OCI-LY1 (cell line): ENCODE data around the gene THAP4.

Source experiments
- H2AFZ ChIP-seq: fragments of 200-600 bp; sonication (generic), shearing (Covaris generic); 2 replicates; pipeline ENCODE4 v1.6.0; 2014; ENCODE audit warnings: antibody characterized with exemption, mild to moderate bottlenecking, low read length
- H3F3A ChIP-seq: fragments of 200-600 bp; sonication (generic), shearing (Covaris generic); 2 replicates; pipeline ENCODE4 v1.6.0; 2014; ENCODE audit warnings: mild to moderate bottlenecking, antibody characterized with exemption, low read length, moderate library complexity; ENCODE audit not compliant: insufficient read depth
- H3K27ac ChIP-seq: fragments of 200-600 bp; sonication (generic); 2 replicates; pipeline ENCODE4 v1.5.1; 2014; ENCODE audit warnings: low read length, mixed run types, mild to moderate bottlenecking, low read depth; ENCODE audit not compliant: poor library complexity, severe bottlenecking
- H3K27me3 ChIP-seq: fragments of 200-600 bp; sonication (generic); 2 replicates; pipeline ENCODE4 v1.6.0; 2014; ENCODE audit warnings: antibody characterized with exemption, mild to moderate bottlenecking, low read length, moderate library complexity; ENCODE audit not compliant: insufficient read depth
- H3K36me3 ChIP-seq: fragments of 200-600 bp; sonication (generic); 2 replicates; pipeline ENCODE4 v1.6.1; 2014; ENCODE audit warnings: mild to moderate bottlenecking, antibody characterized with exemption, low read length, moderate library complexity, mixed read lengths; ENCODE audit not compliant: insufficient read depth
- H3K4me1 ChIP-seq: fragments of 200-600 bp; sonication (generic); 2 replicates; pipeline ENCODE4 v1.5.1; 2014; ENCODE audit warnings: mild to moderate bottlenecking, low read length, moderate library complexity; ENCODE audit not compliant: insufficient read depth, severe bottlenecking
- H3K4me2 ChIP-seq: fragments of 200-600 bp; sonication (generic), shearing (Covaris generic); 2 replicates; pipeline ENCODE4 v1.6.1; 2014; ENCODE audit warnings: low read length
- H3K4me3 ChIP-seq: fragments of 200-600 bp; sonication (generic); 2 replicates; pipeline ENCODE4 v1.5.1; 2014; ENCODE audit warnings: low read length, low read depth, mild to moderate bottlenecking, mixed read lengths; ENCODE audit not compliant: poor library complexity, severe bottlenecking
- H3K79me2 ChIP-seq: fragments of 200-600 bp; shearing (Covaris generic); 2 replicates; pipeline ENCODE4 v1.6.1; 2016; ENCODE audit warnings: mixed run types, low read length, mixed read lengths; ENCODE audit not compliant: insufficient read depth
- H3K9ac ChIP-seq: fragments of 200-600 bp; sonication (generic), shearing (Covaris generic); 2 replicates; pipeline ENCODE4 v1.6.1; 2014; ENCODE audit warnings: mild to moderate bottlenecking, low read length, mixed read lengths
- H3K9me2 ChIP-seq: fragments of 200-600 bp; sonication (generic), shearing (Covaris generic); 2 replicates; pipeline ENCODE4 v1.6.1; 2014; ENCODE audit warnings: low read depth, mild to moderate bottlenecking, low read length, mixed read lengths
- H3K9me3 ChIP-seq: fragments of 200-600 bp; shearing (Covaris generic); 2 replicates; pipeline ENCODE4 v1.6.1; 2014; ENCODE audit warnings: low read length, mixed read lengths
- H4K20me1 ChIP-seq: fragments of 200-600 bp; sonication (generic), shearing (Covaris generic); 2 replicates; pipeline ENCODE4 v1.6.0; 2016; ENCODE audit warnings: mild to moderate bottlenecking, low read length; ENCODE audit not compliant: insufficient read depth
- EZH2 ChIP-seq: fragments of 200-600 bp; sonication (generic), shearing (Covaris generic); IDR thresholded peaks from 2 replicates; pipeline ENCODE4 v1.8.0; 2017; ENCODE audit warnings: borderline replicate concordance, mixed run types, mild to moderate bottlenecking, antibody characterized with exemption, low read length, moderate library complexity, mixed read lengths
- TF ChIP-seq, protein P1 (sequence below): fragments of 200-600 bp; sonication (generic), shearing (Covaris generic); IDR thresholded peaks from 2 replicates; pipeline ENCODE4 v1.5.1; 2017; ENCODE audit warnings: mild to moderate bottlenecking, antibody characterized with exemption, low read length, moderate library complexity, mixed read lengths

The THAP4 gene

DNA sequence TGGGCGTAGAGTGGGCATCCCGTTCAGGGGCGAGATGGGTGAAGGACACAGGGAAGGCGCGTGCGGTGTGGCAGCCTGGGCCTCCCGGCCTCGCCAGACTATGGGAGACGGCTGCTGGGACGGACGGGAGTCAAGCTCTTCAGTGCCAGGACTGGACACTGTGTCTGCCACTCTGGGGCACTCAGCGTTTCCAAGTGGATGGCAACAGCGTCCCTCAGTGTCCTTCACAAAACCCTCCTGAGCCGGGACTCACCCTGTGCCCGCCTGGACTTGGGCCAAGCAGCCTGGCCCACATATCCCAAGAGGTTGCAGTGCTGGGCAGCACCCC lies 94.7 kb downstream of the THAP4 start:
- Histone ChIP-seq H3K4me1 (no peaks in the 10 kb centered on the region), H3K9me2 (no peaks in the 10 kb centered on the region), H3K27me3 (peaks cover 6% of the 10 kb centered on the region; the same call in 1 of the 2 replicates), H2AFZ (no peak overlapping the region), H4K20me1 (no peaks in the 10 kb centered on the region), H3F3A (no peaks in the 10 kb centered on the region), H3K4me2 (no peak overlapping the region), H3K9ac (no peak overlapping the region), H3K36me3 (no peaks in the 10 kb centered on the region), H3K9me3 (no peaks in the 10 kb centered on the region), H3K4me3 (no peak overlapping the region), H3K27ac (no peak overlapping the region), H3K79me2 (no peaks in the 10 kb centered on the region)
- no peak for TF ChIP-seq EZH2

DNA sequence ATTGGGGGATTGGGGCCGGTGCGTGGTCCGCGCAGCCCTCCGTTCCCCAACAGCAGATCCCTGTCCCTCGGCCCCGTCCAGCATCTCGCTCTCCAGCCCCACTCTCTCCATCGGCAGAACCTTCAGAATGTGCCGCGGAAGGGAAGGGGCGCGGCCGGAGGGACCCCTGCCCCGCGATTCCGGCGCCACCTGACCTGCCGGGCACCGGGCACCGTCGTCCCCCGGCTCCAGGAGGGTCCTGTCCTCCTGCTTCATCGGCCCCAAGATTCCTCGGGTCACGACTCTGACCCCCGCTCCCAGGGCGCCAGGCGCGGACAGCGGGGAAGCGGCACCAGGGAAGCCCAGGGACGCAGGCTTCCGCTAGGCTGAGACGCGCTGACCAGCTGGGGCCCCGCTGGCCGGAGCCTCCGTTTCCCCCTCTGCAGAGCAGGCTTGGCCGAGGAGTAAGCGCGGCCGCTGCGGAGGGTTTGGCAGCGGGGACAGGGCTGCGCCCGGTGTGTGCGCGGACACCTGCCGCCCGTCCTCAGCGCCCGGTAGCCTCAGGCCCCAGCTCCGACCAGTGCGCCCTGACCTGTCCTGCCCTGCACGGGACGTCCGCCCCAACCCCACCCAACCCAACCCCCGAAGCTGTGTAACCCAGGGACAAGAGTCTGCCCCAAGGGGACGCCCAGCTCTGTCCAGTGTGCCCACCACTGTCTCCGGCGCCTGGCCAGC lies 95.2 kb downstream of the THAP4 start:
- Histone ChIP-seq H3K79me2 (no peaks in the 10 kb centered on the region), H3K4me1 (no peaks in the 10 kb centered on the region), H3K4me2 (no peak overlapping the region), H3K9ac (no peak overlapping the region), H3K27ac (no peak overlapping the region), H3K36me3 (no peaks in the 10 kb centered on the region), H3K9me3 (no peaks in the 10 kb centered on the region), H3K27me3 (peaks cover 6% of the 10 kb centered on the region; the same call in 1 of the 2 replicates), H3K4me3 (no peak overlapping the region), H3F3A (no peaks in the 10 kb centered on the region), H4K20me1 (no peaks in the 10 kb centered on the region), H3K9me2 (no peaks in the 10 kb centered on the region), H2AFZ (no peak overlapping the region)
- no peak for TF ChIP-seq EZH2

DNA sequence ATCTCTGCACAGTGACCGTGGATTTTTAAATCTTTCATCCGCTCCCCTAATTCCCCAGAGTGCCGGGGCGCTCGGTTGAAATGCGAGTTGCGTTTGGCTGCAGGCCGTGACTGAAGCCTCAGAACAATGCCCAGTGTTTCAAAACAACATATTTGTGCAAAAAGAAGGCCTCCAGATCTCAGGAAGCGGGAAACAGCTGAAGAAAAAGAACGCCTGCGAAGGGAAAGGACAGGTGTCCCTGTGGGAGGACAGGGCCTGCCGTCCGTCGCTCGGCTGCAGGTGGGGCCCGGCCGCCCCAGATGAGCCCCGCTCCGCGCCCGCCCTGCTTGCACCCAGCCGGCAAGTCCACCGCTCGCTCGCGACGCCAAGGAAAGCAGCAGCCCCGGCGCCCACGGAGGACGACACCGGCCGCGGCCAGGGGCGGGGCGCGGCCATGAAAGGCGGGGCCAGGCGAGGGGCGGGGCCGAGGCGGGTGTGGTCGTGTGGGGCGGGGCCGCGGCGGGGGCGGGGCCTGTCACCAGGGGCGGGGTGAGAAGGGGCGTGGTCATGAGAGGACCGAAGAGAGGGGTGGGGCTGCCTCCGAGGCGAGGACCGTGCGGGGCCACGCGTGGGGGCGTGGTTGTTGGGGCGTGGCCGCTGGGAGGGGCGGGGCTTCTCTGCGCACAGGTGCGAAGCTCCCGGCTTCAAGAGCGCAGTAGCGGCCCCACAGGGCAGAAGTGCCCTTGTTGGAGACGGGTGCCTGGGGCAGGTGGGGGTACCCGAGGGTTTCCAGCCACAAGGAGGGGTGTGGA lies 96.0 kb downstream of the THAP4 start:
- no peak overlapping the region for H2AFZ ChIP-seq
- H3K27me3 ChIP-seq, result peaks cover 6% of the 10 kb centered on the region; the same call in 1 of the 2 replicates
- H3F3A ChIP-seq, result no peaks in the 10 kb centered on the region
- no peak overlapping the region for H3K9ac ChIP-seq
- no peak for TF ChIP-seq EZH2
- TF ChIP-seq, protein P1, sequence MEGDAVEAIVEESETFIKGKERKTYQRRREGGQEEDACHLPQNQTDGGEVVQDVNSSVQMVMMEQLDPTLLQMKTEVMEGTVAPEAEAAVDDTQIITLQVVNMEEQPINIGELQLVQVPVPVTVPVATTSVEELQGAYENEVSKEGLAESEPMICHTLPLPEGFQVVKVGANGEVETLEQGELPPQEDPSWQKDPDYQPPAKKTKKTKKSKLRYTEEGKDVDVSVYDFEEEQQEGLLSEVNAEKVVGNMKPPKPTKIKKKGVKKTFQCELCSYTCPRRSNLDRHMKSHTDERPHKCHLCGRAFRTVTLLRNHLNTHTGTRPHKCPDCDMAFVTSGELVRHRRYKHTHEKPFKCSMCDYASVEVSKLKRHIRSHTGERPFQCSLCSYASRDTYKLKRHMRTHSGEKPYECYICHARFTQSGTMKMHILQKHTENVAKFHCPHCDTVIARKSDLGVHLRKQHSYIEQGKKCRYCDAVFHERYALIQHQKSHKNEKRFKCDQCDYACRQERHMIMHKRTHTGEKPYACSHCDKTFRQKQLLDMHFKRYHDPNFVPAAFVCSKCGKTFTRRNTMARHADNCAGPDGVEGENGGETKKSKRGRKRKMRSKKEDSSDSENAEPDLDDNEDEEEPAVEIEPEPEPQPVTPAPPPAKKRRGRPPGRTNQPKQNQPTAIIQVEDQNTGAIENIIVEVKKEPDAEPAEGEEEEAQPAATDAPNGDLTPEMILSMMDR, result no peak
- H3K27ac ChIP-seq, result no peak overlapping the region
- peak overlapping the region; percentile 9 for H3K4me3 ChIP-seq
- no peaks in the 10 kb centered on the region for H3K79me2 ChIP-seq
- no peaks in the 10 kb centered on the region for H3K4me1 ChIP-seq
- no peaks in the 10 kb centered on the region for H3K36me3 ChIP-seq
- H3K9me3 ChIP-seq, result no peaks in the 10 kb centered on the region
- peak overlapping the region; percentile 24; the same call in 1 of the 2 replicates for H3K4me2 ChIP-seq
- no peaks in the 10 kb centered on the region for H4K20me1 ChIP-seq
- no peaks in the 10 kb centered on the region for H3K9me2 ChIP-seq

DNA sequence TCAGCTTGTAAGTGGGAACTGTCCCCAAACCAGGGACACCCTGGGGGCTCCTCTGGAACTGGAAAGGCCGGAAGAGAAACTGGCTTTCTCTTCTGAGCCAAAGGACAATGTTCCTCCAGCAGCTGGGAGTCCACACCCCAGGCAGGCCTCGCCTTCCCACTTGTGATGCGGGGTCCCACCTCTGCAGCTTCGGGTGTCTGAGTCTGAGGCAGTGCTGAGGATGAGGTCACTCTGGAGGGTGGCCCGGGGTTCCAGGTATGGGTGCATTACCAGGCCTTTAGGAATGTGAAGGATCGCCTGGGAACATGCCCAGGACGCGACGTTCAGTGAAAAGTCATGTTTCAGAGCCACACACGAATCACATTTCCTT lies 96.6 kb downstream of the THAP4 start:
- Histone ChIP-seq H3K27me3 (peaks cover 6% of the 10 kb centered on the region; the same call in 1 of the 2 replicates), H3K9me3 (no peaks in the 10 kb centered on the region), H3K36me3 (no peaks in the 10 kb centered on the region), H3K4me1 (no peaks in the 10 kb centered on the region), H3K4me3 (no peak overlapping the region), H2AFZ (no peak overlapping the region), H4K20me1 (no peaks in the 10 kb centered on the region), H3K9me2 (no peaks in the 10 kb centered on the region), H3K27ac (no peak overlapping the region), H3F3A (no peaks in the 10 kb centered on the region), H3K4me2 (no peak overlapping the region), H3K9ac (no peak overlapping the region), H3K79me2 (no peaks in the 10 kb centered on the region)
- no peak for TF ChIP-seq EZH2
- TF ChIP-seq, protein P1, result no peak
